ENCODE results near the gene ZFAND2B.

DNA sequence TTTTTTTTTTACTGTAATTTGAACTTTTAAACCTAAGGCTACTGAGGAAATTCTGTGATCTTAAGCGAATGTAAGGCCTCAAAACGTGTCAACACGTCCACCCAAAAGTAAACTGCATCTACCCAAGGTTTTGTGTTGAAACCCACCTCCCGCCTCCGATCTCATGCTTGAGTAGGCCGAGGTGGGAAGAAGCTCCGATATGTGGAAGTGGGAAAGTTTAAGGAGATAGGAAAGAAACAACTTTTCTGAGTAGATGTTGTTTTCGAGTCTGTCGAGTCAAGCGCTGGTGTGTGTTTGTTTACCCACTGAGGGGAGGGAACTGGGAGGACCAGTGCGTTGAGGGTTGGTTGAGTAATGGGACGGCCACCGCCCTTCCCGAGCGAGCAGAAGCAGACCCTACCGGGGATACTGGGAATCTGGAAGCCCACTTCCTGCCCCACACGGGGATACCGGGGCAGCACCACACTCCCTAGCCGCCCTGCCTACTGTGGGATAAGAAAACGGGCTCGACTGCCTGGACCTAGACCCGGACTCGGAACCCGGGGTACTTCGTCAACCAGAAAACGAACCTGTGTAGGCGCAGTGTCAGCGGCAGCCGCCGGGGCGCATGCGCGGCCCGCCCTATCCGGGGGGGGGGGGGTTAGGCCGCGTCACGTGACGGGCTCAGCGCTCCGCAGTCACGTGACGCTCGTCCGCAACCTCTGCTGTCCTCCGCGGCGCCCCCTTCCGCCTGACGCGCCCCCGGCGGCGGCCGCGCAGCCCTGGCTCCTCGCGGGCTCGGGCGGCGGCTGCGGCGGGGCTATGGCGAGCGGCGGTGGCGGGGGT lies 28.8 kb upstream of the ZFAND2B start, which contains the start of gene RETREG2:
- TF ChIP-seq, protein P1, sequence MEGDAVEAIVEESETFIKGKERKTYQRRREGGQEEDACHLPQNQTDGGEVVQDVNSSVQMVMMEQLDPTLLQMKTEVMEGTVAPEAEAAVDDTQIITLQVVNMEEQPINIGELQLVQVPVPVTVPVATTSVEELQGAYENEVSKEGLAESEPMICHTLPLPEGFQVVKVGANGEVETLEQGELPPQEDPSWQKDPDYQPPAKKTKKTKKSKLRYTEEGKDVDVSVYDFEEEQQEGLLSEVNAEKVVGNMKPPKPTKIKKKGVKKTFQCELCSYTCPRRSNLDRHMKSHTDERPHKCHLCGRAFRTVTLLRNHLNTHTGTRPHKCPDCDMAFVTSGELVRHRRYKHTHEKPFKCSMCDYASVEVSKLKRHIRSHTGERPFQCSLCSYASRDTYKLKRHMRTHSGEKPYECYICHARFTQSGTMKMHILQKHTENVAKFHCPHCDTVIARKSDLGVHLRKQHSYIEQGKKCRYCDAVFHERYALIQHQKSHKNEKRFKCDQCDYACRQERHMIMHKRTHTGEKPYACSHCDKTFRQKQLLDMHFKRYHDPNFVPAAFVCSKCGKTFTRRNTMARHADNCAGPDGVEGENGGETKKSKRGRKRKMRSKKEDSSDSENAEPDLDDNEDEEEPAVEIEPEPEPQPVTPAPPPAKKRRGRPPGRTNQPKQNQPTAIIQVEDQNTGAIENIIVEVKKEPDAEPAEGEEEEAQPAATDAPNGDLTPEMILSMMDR (IDR thresholded peaks at IDR 0.05): peak in 4 of 6 experiments; percentile 34 to 48 (median 40)
- peak in 2 of 4 donors; percentile 96 to 99 for TF ChIP-seq POLR2A (IDR thresholded peaks at IDR 0.05)

Measured in esophagus squamous epithelium (tissue), 4 donors.